ENCODE data around the gene FAM78A.
"Not testable (repeated sequence)": the region's sequence is repeated elsewhere in the genome, so short reads cannot be mapped to it uniquely, and the experiment has no call there.

Gene FAM78A

GRCh38 chr9:131280660-131281059, 4.3 kb upstream of the FAM78A start:
- DNase-seq (ENCODE audit: low read depth), result no peak

GRCh38 chr9:131279863-131280570, 3.7 kb upstream of the FAM78A start:
- DNase-seq (ENCODE audit: low read depth), result no peak

- DNase-seq (ENCODE audit: low read depth), result no peak
These were observed 3.0 kb upstream of the FAM78A start for GRCh38 chr9:131279196-131279862.

GRCh38 chr9:131278702-131279111, 2.4 kb upstream of the FAM78A start:
- no peak for DNase-seq (ENCODE audit: low read depth)

GRCh38 chr9:131277910-131278701, 1.8 kb upstream of the FAM78A start:
- peak; percentile 58 for DNase-seq (ENCODE audit: low read depth)

- DNase-seq (ENCODE audit: low read depth), result no peak
These were observed 1.1 kb upstream of the FAM78A start for GRCh38 chr9:131277287-131277909.

- no peak for DNase-seq (ENCODE audit: low read depth)
These were observed 579 bp upstream of the FAM78A start for GRCh38 chr9:131276891-131277286.

GRCh38 chr9:131275332-131276093, 797 bp downstream of the FAM78A start:
- DNase-seq (ENCODE audit: low read depth), result no peak

GRCh38 chr9:131274674-131275331, 1.5 kb downstream of the FAM78A start:
- no peak for DNase-seq (ENCODE audit: low read depth)

GRCh38 chr9:131273856-131274673, 2.2 kb downstream of the FAM78A start:
- no peak for DNase-seq (ENCODE audit: low read depth)

GRCh38 chr9:131273146-131273855, 3.0 kb downstream of the FAM78A start:
- DNase-seq (ENCODE audit: low read depth), result no peak

GRCh38 chr9:131272212-131272611, 4.1 kb downstream of the FAM78A start:
- no peak for DNase-seq (ENCODE audit: low read depth)

GRCh38 chr9:131271506-131271931, 4.8 kb downstream of the FAM78A start:
- DNase-seq (ENCODE audit: low read depth), result no peak

GRCh38 chr9:131271016-131271273, 5.4 kb downstream of the FAM78A start:
- DNase-seq (ENCODE audit: low read depth), result not testable (repeated sequence)

- DNase-seq (ENCODE audit: low read depth), result no peak
These were observed 5.9 kb downstream of the FAM78A start for GRCh38 chr9:131270171-131271015.

- no peak for DNase-seq (ENCODE audit: low read depth)
These were observed 9.8 kb downstream of the FAM78A start for GRCh38 chr9:131266266-131267229.

GRCh38 chr9:131264231-131264630, 12.1 kb downstream of the FAM78A start:
- DNase-seq (ENCODE audit: low read depth), result no peak

- DNase-seq (ENCODE audit: low read depth), result no peak
These were observed 12.6 kb downstream of the FAM78A start for GRCh38 chr9:131263701-131264100.

Data from stimulated activated CD4-positive, alpha-beta T cell treated with anti-CD3 and anti-CD28 coated beads, Interleukin-2, amount 100 ng/mL, for 4 hours (primary cell).